GM20000 (cell line): Measurements from ENCODE around the gene RYR3.

Experiments used
- DNase-seq: peaks from one replicate; pipeline ENCODE4 v3.0.0; 2012; ENCODE audit warnings: low spot score
- CTCF ChIP-seq: IDR thresholded peaks from 2 replicates; pipeline ENCODE4 v1.5.1; 2012; ENCODE audit warnings: mild to moderate bottlenecking, control low read depth; ENCODE audit errors: extremely low read depth, missing control alignments

Gene RYR3

GRCh38 chr15:33722673-33723015 is 411.9 kb downstream of the RYR3 start:
- TF ChIP-seq CTCF: no peak

GRCh38 chr15:33724321-33725036 is 413.7 kb downstream of the RYR3 start:
- no peak for TF ChIP-seq CTCF
- DNase-seq: no peak

More at GRCh38 chr15:33722673-33723015, 411.9 kb downstream of the RYR3 start:
- no peak for DNase-seq

GRCh38 chr15:33729653-33730052 is 418.9 kb downstream of the RYR3 start:
- no peak for DNase-seq
- no peak for TF ChIP-seq CTCF

- TF ChIP-seq CTCF: no peak
- peak; percentile 11 for DNase-seq
Measured at GRCh38 chr15:33730815-33731214, 420.0 kb downstream of the RYR3 start.

- TF ChIP-seq CTCF: no peak
- DNase-seq: no peak
Measured at GRCh38 chr15:33735143-33735542, 424.4 kb downstream of the RYR3 start.

GRCh38 chr15:33735637-33736247 is 425.0 kb downstream of the RYR3 start:
- peak; percentile 35 for DNase-seq
- TF ChIP-seq CTCF: peak; percentile 31

GRCh38 chr15:33737687-33738601 is 427.2 kb downstream of the RYR3 start:
- TF ChIP-seq CTCF: peak; percentile 52
- peak; percentile 47 for DNase-seq
